ENCODE results near the gene CAVIN1. TPM values are rescaled to one million over a fixed set of nuclear protein-coding genes. Genes with fewer than 3 reads are reported as not detected.

Gene CAVIN1
- total and polyA plus RNA-seq, 2 experiments from 2014 or later: 18.1 to 35.7 TPM

DNA sequence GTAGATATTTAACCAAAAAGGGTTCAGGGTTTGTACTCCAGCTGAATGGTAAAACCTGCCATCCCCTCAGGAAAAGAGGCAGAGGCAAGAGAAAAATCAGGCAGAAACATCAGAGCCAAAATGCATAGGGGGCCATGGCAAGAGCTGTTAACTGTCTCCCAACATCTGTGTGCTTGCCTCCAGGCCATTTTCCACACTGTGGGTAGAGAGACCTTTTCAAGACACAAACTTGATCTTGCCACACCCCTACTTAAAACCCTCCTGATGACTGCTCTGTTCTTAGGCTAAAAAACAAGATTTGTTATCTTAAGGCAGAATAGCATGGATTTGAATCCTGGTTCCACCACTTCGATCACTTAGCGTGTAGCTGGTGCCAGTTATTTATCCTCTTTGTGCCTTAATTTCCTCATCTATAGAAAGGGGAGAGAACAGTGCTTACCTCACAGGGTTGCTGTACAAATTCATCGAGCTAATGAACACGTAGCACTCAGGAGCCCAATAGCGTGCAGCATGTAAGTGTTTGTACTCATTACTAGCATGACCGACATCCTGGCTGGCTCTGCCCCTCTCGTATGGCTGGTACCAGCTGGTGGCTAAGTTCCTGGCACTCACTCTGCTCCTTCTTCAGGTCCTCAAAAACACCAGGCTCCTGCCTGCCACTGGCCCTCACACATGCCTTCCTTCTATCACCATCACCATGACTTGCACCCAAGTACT lies 60.7 kb downstream of the CAVIN1 start (continued):
- TF ChIP-seq, protein P1, sequence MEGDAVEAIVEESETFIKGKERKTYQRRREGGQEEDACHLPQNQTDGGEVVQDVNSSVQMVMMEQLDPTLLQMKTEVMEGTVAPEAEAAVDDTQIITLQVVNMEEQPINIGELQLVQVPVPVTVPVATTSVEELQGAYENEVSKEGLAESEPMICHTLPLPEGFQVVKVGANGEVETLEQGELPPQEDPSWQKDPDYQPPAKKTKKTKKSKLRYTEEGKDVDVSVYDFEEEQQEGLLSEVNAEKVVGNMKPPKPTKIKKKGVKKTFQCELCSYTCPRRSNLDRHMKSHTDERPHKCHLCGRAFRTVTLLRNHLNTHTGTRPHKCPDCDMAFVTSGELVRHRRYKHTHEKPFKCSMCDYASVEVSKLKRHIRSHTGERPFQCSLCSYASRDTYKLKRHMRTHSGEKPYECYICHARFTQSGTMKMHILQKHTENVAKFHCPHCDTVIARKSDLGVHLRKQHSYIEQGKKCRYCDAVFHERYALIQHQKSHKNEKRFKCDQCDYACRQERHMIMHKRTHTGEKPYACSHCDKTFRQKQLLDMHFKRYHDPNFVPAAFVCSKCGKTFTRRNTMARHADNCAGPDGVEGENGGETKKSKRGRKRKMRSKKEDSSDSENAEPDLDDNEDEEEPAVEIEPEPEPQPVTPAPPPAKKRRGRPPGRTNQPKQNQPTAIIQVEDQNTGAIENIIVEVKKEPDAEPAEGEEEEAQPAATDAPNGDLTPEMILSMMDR (conservative IDR thresholded peaks at IDR 0.05; ENCODE audit: low read depth in 2 of 2): no peak

DNA sequence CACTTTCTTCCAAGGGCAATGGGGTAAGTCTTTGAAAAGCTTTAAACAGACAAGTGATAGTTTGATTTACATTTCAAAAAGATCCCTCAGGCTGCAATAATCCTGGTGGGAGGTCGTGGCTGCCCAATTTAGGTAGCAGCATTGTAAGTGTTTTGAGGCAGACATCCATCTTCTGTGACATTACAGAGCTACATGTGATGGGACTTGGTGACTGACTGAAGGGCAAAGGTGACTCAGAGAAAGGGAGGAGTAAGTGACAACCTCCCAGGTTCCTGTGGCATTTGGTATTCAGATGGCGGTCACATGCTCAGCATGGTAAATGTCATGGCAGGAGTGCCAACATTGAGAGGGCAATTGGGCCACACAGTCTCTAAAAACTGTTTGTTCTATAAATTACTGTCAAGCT lies 61.3 kb downstream of the CAVIN1 start:
- peaks cover 52% of the 10 kb centered on the region for H4K20me1 ChIP-seq (replicated peaks; ENCODE audit: insufficient read depth)
- H3K79me2 ChIP-seq (replicated peaks; ENCODE audit: insufficient read depth): peaks cover 94% of the 10 kb centered on the region
- 0 out of 2 replicates have a peak overlapping the region, but pooled peaks have one; percentile 8 for H3K4me3 ChIP-seq
- Mint-ChIP-seq H3K27ac (no peak overlapping the region), H3K9me3 (no peaks in the 10 kb centered on the region), H3K36me3 (ENCODE audit: low read depth) (0 out of 3 replicates have a peak, but pooled peaks cover 6% of the 10 kb centered on the region), H3K27me3 (ENCODE audit: insufficient read depth, low read depth, poor library complexity) (peaks cover 8% of the 10 kb centered on the region), H3K4me3 (peak overlapping the region; percentile 25; the same call in 1 of the 3 replicates), H3K4me1 (peaks cover 44% of the 10 kb centered on the region)
- no peaks in the 10 kb centered on the region for H3K36me3 ChIP-seq (ENCODE audit: insufficient read depth)
- DNase-seq (ENCODE audit: low spot score) (no peak), ATAC-seq (no peak)
- peaks cover 4% of the 10 kb centered on the region for H3F3A ChIP-seq (replicated peaks; ENCODE audit: low read depth)
- H3K9me2 ChIP-seq (ENCODE audit: insufficient read depth): no peaks in the 10 kb centered on the region
- H3K4me1 ChIP-seq (ENCODE audit: insufficient read depth): peaks cover 33% of the 10 kb centered on the region
- no peak overlapping the region for H3K27ac ChIP-seq (ENCODE audit: low read depth)
- H2AFZ ChIP-seq: no peak overlapping the region
- H3K4me2 ChIP-seq: peak overlapping the region; percentile 64
- H3K27me3 ChIP-seq (ENCODE audit: insufficient read depth): no peaks in the 10 kb centered on the region
- TF ChIP-seq, protein P2, sequence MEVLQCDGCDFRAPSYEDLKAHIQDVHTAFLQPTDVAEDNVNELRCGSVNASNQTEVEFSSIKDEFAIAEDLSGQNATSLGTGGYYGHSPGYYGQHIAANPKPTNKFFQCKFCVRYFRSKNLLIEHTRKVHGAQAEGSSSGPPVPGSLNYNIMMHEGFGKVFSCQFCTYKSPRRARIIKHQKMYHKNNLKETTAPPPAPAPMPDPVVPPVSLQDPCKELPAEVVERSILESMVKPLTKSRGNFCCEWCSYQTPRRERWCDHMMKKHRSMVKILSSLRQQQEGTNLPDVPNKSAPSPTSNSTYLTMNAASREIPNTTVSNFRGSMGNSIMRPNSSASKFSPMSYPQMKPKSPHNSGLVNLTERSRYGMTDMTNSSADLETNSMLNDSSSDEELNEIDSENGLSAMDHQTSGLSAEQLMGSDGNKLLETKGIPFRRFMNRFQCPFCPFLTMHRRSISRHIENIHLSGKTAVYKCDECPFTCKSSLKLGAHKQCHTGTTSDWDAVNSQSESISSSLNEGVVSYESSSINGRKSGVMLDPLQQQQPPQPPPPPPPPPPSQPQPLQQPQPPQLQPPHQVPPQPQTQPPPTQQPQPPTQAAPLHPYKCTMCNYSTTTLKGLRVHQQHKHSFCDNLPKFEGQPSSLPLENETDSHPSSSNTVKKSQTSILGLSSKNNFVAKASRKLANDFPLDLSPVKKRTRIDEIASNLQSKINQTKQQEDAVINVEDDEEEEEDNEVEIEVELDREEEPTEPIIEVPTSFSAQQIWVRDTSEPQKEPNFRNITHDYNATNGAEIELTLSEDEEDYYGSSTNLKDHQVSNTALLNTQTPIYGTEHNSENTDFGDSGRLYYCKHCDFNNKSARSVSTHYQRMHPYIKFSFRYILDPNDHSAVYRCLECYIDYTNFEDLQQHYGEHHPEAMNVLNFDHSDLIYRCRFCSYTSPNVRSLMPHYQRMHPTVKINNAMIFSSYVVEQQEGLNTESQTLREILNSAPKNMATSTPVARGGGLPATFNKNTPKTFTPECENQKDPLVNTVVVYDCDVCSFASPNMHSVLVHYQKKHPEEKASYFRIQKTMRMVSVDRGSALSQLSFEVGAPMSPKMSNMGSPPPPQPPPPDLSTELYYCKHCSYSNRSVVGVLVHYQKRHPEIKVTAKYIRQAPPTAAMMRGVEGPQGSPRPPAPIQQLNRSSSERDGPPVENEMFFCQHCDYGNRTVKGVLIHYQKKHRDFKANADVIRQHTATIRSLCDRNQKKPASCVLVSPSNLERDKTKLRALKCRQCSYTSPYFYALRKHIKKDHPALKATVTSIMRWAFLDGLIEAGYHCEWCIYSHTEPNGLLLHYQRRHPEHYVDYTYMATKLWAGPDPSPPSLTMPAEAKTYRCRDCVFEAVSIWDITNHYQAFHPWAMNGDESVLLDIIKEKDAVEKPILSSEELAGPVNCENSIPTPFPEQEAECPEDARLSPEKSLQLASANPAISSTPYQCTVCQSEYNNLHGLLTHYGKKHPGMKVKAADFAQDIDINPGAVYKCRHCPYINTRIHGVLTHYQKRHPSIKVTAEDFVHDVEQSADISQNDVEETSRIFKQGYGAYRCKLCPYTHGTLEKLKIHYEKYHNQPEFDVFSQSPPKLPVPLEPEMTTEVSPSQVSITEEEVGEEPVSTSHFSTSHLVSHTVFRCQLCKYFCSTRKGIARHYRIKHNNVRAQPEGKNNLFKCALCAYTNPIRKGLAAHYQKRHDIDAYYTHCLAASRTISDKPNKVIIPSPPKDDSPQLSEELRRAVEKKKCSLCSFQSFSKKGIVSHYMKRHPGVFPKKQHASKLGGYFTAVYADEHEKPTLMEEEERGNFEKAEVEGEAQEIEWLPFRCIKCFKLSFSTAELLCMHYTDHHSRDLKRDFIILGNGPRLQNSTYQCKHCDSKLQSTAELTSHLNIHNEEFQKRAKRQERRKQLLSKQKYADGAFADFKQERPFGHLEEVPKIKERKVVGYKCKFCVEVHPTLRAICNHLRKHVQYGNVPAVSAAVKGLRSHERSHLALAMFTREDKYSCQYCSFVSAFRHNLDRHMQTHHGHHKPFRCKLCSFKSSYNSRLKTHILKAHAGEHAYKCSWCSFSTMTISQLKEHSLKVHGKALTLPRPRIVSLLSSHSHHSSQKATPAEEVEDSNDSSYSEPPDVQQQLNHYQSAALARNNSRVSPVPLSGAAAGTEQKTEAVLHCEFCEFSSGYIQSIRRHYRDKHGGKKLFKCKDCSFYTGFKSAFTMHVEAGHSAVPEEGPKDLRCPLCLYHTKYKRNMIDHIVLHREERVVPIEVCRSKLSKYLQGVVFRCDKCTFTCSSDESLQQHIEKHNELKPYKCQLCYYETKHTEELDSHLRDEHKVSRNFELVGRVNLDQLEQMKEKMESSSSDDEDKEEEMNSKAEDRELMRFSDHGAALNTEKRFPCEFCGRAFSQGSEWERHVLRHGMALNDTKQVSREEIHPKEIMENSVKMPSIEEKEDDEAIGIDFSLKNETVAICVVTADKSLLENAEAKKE (CRISPR knock-in tag; IDR thresholded peaks at IDR 0.05): no peak
- TF ChIP-seq EZH2phosphoT487 (IDR thresholded peaks at IDR 0.05; ENCODE audit: unreplicated experiment): no peak
- no peak for TF ChIP-seq STAT1 (IDR thresholded peaks at IDR 0.05; ENCODE audit: unreplicated experiment)
- TF ChIP-seq, protein P1 (conservative IDR thresholded peaks at IDR 0.05; ENCODE audit: low read depth in 2 of 2): no peak
- no peak for TF ChIP-seq EZH2 (IDR thresholded peaks at IDR 0.05; ENCODE audit: low read depth, unreplicated experiment)
- no peak for TF ChIP-seq ZNF331 (CRISPR knock-in tag; IDR thresholded peaks at IDR 0.05; ENCODE audit: low read depth)
- no peak for TF ChIP-seq CREB1 (CRISPR knock-in tag; IDR thresholded peaks at IDR 0.05; ENCODE audit: low read depth)
- TF ChIP-seq NANOG (IDR thresholded peaks at IDR 0.05; ENCODE audit: borderline replicate concordance): no peak
- no peak for TF ChIP-seq JUNB (IDR thresholded peaks at IDR 0.05; ENCODE audit: unreplicated experiment)
- no peak for TF ChIP-seq ZNF114 (CRISPR knock-in tag; IDR thresholded peaks at IDR 0.05)

All from GM23338 (cell line).